Fibroblast of the aortic adventitia (primary cell): ENCODE measurements around the gene SCN5A. TPM values are rescaled to one million over a fixed set of nuclear protein-coding genes. Genes with fewer than 3 reads are reported as not detected.
A peak's percentile ranks its signal among the peaks of the same experiment; 100 is the strongest.

Experiments
- DNase-seq: peaks from one replicate; pipeline ENCODE4 v3.0.0-alpha.2; 2010; ENCODE audit warnings: low read depth
- H3K4me3 ChIP-seq: 2 replicates; pipeline ENCODE4 v1.5.1; 2011; ENCODE audit warnings: low read depth, mild to moderate bottlenecking, control low read depth, low read length, moderate library complexity
- total RNA-seq: library from RNA; depleted of rRNA; stranded (reverse); fragments of >200 nt; gene quantifications from 2 replicates; pipeline ENCODE4 v1.2.3, GENCODE V29; 2012; ENCODE audit warnings: low replicate concordance
- TF ChIP-seq, protein P1 (sequence below): IDR thresholded peaks from 2 replicates; pipeline ENCODE4 v1.5.1; 2011; ENCODE audit warnings: mild to moderate bottlenecking, low read length, control low read depth, inconsistent platforms; ENCODE audit not compliant: insufficient read depth

Gene SCN5A
- total RNA-seq, 1 donor = 0.99 TPM

DNA sequence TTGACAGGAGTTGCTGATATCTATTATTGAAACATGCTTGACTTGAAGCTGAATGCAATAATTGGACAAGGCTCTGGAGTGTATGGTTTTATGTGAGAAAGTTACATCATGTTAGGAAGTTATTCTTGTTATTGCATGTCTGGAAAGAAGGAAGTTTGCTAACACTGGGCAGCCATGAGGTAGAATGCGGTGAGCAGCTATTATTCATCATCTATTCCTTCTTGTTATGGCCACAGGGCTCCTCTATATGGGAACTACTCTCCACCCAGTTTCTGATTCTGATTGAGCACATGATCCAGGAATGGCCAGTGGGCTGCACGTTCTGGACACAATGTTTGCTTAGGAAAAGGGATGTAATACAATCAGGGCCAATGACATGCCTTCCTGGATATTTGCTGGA, 37.8 kb upstream of the SCN5A start:
- no peak overlapping the region for H3K4me3 ChIP-seq
- DNase-seq = no peak
- TF ChIP-seq, protein P1, sequence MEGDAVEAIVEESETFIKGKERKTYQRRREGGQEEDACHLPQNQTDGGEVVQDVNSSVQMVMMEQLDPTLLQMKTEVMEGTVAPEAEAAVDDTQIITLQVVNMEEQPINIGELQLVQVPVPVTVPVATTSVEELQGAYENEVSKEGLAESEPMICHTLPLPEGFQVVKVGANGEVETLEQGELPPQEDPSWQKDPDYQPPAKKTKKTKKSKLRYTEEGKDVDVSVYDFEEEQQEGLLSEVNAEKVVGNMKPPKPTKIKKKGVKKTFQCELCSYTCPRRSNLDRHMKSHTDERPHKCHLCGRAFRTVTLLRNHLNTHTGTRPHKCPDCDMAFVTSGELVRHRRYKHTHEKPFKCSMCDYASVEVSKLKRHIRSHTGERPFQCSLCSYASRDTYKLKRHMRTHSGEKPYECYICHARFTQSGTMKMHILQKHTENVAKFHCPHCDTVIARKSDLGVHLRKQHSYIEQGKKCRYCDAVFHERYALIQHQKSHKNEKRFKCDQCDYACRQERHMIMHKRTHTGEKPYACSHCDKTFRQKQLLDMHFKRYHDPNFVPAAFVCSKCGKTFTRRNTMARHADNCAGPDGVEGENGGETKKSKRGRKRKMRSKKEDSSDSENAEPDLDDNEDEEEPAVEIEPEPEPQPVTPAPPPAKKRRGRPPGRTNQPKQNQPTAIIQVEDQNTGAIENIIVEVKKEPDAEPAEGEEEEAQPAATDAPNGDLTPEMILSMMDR = no peak

DNA sequence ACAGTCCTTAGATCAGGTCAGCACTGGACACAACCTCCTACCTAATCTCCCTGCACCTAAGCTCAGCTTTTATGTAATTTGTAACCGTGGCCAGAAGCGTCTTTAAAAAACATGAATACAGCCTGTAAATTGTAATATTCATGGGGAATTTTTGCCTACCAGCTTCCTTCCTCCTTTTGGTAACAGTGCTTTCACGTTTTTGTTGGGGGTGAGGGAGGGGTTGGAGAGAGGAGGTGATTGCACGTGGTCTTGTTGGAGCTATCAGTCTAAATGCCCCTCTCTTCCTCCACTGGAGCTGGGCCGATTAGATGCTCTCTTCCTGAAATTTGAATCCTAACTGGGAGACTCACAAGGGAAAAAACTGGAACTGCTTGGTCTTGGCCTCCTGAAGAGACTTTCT, 35.1 kb upstream of the SCN5A start:
- DNase-seq = no peak
- no peak overlapping the region for H3K4me3 ChIP-seq
- TF ChIP-seq, protein P1 = no peak

DNA sequence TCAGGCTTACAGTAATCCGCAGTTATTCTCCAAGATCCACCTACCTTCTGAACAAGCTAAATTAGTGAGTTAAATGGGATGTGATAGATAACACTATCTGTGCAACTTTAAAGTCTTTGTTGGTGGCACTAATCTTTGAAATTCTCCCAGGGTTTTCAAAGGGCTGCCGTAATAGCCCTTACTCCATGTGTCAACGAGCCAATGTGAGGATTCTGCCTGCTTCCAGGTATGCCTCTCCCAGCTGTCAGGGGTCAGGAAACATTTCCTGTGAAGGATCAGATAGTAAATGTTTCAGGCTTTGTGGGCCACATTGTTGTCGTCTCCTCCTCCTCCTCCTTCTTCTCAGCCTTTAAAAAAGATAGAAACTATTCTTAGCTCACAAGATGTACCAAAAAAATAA, 20.2 kb upstream of the SCN5A start:
- no peak for DNase-seq
- TF ChIP-seq, protein P1 = no peak
- H3K4me3 ChIP-seq = no peak overlapping the region

DNA sequence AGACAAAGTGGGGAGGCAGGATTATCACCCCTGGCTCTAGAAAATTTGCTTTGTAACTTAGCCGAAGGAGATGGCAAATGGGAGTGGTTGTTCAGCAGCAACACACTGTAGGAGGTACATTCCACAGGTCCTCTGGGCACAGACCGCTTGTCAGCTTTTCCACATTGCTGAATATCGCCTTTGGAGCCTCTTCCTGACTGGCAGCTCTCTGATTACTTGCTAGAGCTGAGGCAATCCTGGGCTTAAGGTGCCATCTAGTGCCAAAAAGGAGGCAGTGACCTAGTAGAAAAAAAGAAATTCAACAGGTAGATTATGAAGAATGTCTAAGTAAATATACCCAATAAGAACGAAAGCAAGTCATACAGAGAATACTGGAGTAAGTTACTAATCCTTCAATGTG, 13.1 kb upstream of the SCN5A start:
- DNase-seq = peak; percentile 45
- TF ChIP-seq, protein P1 = peak; percentile 30
- H3K4me3 ChIP-seq = no peak overlapping the region

DNA sequence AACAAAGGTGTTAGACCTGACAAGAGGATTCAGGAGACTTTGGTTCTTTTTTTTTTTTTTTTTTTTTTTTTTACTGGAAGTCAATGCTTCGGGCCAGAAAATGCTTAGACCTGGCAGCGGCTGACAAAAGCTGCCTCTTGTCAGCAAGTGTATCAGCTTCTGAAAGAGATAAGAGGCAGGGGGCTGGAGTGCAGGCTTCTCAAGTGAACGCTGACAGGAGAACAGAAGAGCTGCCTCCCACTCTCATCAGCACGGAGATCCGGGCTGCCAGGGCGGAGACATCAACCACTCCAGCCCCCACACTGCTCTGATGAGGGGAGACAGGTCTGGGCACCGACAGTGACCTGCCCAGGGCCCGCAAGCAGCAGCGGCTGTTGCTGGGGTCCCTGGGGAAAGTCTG, 9.4 kb upstream of the SCN5A start:
- TF ChIP-seq, protein P1 = no peak
- H3K4me3 ChIP-seq = no peak overlapping the region
- DNase-seq = no peak

DNA sequence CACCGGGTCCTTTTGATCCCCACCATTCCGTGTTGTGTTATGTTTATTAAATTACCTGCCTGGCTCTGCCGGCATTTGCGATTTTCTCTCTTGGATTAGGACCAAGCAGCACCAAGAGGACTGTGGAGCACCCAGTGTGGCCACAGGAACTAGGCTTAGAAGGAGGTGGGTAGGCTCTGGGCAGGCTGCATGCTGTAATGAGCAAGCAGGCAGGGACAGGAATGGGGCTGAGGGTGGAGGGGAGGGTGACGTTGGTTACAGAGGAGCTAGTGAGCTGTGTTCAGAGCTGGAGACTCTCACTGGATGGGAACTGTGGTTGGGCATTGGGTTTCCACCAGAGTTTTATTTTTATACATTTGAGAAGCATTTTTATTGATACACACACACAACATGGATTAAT, 7.9 kb upstream of the SCN5A start:
- H3K4me3 ChIP-seq = no peak overlapping the region
- no peak for DNase-seq
- TF ChIP-seq, protein P1 = no peak

DNA sequence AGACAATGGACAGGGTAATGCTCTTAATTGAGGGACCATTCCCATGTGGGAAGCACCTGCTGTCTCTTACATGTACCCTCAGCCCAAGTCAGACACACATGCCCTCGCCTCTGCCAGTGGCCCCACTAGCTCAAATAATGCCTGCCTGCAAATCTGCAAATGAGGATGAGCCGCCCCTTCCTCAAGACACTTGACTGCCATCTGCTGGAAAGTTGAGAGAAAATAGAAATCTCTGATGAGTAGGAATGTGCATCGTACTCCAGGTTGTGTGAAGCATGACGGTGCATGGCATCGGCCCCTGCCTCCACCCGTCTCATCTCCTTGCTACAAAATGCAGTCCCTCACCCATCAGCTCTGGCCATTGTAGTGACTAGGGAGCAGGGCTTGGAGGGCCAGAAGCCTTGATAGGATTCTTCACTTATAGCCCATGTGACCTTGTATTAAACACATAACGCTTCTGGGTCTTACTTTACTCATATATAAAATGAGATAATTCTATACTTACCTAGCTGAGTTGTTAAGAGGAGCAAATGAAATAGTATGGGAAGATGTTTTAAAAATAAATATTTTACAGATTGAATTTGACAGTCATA, 6.3 kb upstream of the SCN5A start:
- no peak overlapping the region for H3K4me3 ChIP-seq
- TF ChIP-seq, protein P1 = peak; percentile 51
- DNase-seq = peak; percentile 39
